ENCODE measurements around the gene ATRIP.

GRCh38 chr3:48430708-48431101, 15.8 kb upstream of the ATRIP start:
- no peak for TF ChIP-seq POLR2AphosphoS5 (IDR thresholded peaks at IDR 0.05; ENCODE audit: low read depth, low read length)
- TF ChIP-seq POLR2A (IDR thresholded peaks at IDR 0.05; ENCODE audit: low read depth, low read length) = no peak
- no peak for TF ChIP-seq POU2F2 (IDR thresholded peaks at IDR 0.05; ENCODE audit: low read depth, low read length)
- TF ChIP-seq TAF1 (IDR thresholded peaks at IDR 0.05; ENCODE audit: low read depth, low read length) = no peak
- TF ChIP-seq SPI1 (IDR thresholded peaks at IDR 0.05; ENCODE audit: low read depth, low read length) = no peak
- TF ChIP-seq PAX5 (IDR thresholded peaks at IDR 0.05; ENCODE audit: insufficient read depth, low read length, severe bottlenecking) = no peak
